Measurements from ENCODE around the gene CACNA1C.
"Not testable (repeated sequence)": the region's sequence is repeated elsewhere in the genome, so short reads cannot be mapped to it uniquely, and the experiment has no call there.

Gene CACNA1C

GRCh38 chr12:2076728-2077127, 23.9 kb downstream of the CACNA1C start:
- no peak for DNase-seq

- no peak for DNase-seq
These were observed 27.8 kb downstream of the CACNA1C start for GRCh38 chr12:2080604-2081003.

- DNase-seq = no peak
These were observed 29.5 kb downstream of the CACNA1C start for GRCh38 chr12:2082321-2082720.

GRCh38 chr12:2083008-2083407, 30.2 kb downstream of the CACNA1C start:
- no peak for DNase-seq

GRCh38 chr12:2083561-2083960, 30.8 kb downstream of the CACNA1C start:
- DNase-seq = no peak

- DNase-seq = no peak
These were observed 31.9 kb downstream of the CACNA1C start for GRCh38 chr12:2084553-2085296.

- DNase-seq = no peak
These were observed 39.6 kb downstream of the CACNA1C start for GRCh38 chr12:2092354-2092753.

GRCh38 chr12:2092890-2093289, 40.1 kb downstream of the CACNA1C start:
- no peak for DNase-seq

GRCh38 chr12:2094597-2094996, 41.8 kb downstream of the CACNA1C start:
- DNase-seq = peak; percentile 44

- DNase-seq = no peak
These were observed 43.1 kb downstream of the CACNA1C start for GRCh38 chr12:2095878-2096277.

- no peak for DNase-seq
These were observed 44.8 kb downstream of the CACNA1C start for GRCh38 chr12:2097617-2098016.

- DNase-seq = no peak
These were observed 46.1 kb downstream of the CACNA1C start for GRCh38 chr12:2098852-2099251.

- no peak for DNase-seq
These were observed 46.8 kb downstream of the CACNA1C start for GRCh38 chr12:2099595-2099994.

GRCh38 chr12:2101359-2101758, 48.6 kb downstream of the CACNA1C start:
- no peak for DNase-seq

GRCh38 chr12:2101771-2102170, 49.0 kb downstream of the CACNA1C start:
- no peak for DNase-seq

GRCh38 chr12:2102736-2103135, 49.9 kb downstream of the CACNA1C start:
- not testable (repeated sequence) for DNase-seq

- not testable (repeated sequence) for DNase-seq
These were observed 52.6 kb downstream of the CACNA1C start for GRCh38 chr12:2105387-2105786.

- DNase-seq = no peak
These were observed 55.4 kb downstream of the CACNA1C start for GRCh38 chr12:2108166-2108565.

- no peak for DNase-seq
These were observed 56.3 kb downstream of the CACNA1C start for GRCh38 chr12:2108975-2109671.

- DNase-seq = no peak
These were observed 57.3 kb downstream of the CACNA1C start for GRCh38 chr12:2110127-2110526.

- no peak for DNase-seq
These were observed 58.2 kb downstream of the CACNA1C start for GRCh38 chr12:2110849-2111566.

GRCh38 chr12:2111826-2112225, 59.0 kb downstream of the CACNA1C start:
- no peak for DNase-seq

- no peak for DNase-seq
These were observed 59.6 kb downstream of the CACNA1C start for GRCh38 chr12:2112401-2112800.
